GM21717 (cell line): Measurements from ENCODE around the gene IL1A.

Experiments
- ATAC-seq: cut with Tn5 transposase; IDR thresholded peaks from one replicate; pipeline ENCODE4 v1.9.1; 2021; ENCODE audit warnings: mild to moderate bottlenecking, moderate library complexity; ENCODE audit not compliant: unreplicated experiment

Gene IL1A

DNA sequence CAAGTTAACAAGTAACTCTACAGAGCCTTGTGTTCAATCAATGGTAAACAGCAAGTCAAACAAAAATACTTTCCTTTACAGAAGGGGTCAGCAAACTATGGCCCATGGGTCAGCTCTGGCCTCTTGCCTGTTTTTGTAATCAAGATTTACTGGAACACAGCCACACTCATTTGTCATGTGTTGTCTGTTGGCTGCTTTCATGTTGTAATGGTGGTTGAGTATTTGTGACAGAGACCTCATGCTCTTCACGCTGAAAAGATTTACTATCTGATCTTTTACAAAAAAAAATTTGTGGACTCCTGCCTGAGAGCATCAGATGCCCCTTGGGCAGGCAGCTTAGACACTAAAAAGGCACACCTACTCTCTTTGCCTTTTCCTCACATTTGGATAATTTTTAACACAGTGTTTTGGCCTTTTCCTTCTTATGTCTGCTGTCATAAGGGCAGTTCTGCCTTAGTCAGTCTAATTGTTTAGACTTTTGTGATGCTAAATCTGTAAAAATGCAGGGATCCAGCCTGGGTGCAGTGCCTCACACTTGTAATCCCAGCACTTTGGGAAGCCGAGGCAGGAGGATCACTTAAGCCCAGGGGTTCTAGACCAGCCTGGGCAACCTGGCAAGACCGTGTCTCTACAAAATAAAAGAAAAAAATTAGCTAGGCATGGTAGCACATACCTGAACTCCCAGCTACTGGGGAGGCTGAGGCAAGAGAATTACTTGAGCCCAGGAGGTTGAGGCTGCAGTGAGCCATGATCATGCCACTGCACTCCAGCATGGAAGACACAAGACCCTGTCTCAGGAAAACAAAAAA is 34.0 kb upstream of the IL1A start:
- no peak for ATAC-seq

DNA sequence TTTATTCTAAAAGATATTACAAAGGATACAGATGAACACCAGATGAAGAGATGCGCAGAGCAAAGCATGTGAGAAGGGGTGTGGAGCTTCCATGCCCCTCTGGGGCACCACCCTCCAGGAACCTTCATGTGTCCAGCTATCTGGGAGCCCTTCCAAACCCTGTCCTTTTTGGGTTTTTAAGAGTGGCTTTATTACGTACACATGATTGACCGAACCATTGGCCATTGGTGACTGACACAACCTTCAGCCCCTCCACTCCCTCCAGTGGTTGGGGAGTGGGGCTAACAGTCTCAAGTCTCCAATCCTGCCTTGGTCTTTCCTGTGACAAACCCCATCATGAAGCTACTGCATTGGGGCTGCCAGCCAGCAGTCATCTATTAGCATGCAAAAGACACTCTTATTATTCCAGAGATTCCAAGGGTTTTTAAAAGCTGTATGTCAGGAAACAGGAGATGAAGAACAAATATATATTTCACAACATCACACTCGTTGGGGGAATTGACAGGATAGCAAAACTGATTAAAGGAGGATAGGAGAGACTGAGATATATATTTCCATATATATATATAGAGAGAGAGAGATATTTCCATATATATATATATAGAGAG is 32.9 kb upstream of the IL1A start:
- ATAC-seq = no peak

DNA sequence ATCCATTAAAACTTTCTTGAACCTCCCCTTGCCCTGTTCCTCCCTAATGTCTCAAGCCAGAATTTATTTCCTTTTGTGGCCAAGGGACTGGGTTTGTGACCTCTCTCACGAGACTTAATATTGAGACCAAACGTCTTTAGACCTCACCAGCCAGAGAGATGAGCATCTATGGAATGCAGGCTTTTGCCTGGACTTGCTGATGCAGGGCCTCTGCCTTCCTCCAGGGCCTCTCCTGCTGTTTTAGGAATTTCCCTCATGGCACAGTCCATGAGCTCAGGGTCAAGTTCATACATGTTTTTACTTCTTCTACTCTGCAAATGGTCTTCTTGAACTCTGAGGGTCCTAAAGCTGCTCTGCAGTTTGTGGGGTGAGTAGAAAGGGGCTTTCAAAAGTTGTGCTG is 30.0 kb upstream of the IL1A start:
- ATAC-seq = no peak

DNA sequence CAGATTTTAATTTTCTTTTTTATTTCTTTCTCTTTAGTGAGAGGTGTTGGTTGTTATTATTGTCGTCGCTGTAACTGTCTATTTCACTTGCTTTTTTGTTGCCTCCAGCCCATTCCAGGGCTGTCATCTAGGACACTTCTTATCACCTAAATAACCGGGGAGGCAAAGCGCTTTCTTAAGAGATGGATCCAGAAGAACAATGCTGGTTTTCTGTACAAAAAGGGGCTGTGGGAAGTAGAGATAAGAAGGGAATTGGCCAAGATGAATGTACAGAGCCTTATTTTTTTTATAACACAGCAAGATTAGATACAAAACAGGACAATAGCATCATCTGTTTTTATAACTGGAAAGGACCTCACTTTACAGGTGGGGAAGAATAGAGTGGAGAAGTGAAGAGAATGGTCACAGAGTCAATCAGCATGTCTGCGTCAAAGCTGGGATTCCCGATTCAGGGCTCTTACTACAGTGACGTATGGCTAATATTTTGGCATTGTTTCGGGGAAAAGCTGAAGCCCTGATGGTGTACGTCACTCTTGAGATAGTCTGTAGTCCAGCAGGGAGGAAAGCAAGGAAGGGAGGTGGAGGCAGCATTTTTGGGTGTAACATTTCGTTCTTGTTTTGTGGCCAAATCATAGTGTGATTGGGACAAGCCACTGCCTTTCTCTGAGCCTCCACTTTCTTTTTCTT is 29.1 kb upstream of the IL1A start:
- ATAC-seq = no peak

DNA sequence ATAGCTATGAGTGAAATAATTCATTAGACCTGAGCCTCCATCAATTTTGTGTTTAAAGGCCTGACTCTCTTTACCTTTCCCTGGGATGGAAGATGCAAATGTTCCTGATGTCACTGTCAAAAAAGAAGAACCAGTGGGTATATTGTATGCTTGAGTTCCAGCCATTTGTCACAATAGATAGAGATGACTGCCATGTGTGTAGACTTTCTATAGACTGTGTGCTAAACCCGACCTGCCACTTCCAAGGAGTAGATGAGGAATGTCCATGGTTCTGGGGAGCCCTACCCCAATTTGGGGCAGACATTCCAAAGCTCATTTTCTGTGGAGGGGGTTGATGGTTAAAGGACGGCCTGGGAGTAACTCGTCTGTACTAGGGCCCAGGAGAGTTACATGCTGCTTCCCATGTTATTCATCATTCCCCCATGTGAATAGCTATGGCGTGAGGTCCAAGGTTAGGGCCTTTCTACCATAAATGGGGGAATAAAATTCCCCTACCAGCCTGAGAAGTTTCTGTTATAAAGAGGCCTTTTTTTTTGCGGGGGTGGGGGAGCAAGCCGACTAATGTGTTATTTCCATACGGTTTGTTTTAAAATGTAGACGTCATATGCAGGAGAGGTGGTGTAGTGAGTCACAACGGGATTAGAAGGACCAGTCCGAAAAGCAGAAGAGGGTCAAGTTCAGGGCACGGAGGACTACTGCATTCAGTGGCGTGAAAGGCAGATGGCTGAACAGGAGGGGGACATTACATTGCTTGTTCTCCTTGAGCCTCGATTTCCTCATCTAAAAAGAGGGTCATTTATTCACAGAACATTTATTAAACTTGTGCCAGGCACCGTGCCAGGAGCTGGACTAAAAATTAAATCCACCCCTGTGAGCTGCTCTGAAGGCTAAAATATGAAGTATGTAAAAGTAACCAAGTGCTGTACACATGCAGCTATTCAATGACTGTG is 28.3 kb upstream of the IL1A start:
- ATAC-seq = no peak

DNA sequence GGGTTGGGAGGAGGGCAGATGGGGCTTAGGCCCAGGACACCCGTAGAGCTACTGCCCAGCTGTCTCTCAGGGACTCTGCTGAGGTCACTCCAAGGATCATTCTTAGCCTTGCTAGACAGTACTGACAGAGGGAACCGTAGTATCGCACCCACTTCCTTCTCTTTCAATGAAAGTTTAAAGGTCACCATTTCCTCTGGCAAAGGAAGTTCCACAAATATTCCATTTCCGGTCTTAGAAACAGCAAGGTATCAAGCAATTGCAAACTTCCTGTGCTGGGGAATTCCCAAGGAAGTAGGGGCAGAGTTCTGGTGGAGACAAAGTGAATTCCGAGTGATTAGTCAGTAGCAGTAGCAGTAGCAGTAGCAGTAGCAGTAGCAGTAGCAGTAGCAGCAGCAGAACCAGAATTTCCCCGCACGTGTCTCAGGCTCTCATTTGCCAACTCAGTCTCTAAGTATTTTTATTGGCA is 27.6 kb upstream of the IL1A start:
- ATAC-seq = no peak

DNA sequence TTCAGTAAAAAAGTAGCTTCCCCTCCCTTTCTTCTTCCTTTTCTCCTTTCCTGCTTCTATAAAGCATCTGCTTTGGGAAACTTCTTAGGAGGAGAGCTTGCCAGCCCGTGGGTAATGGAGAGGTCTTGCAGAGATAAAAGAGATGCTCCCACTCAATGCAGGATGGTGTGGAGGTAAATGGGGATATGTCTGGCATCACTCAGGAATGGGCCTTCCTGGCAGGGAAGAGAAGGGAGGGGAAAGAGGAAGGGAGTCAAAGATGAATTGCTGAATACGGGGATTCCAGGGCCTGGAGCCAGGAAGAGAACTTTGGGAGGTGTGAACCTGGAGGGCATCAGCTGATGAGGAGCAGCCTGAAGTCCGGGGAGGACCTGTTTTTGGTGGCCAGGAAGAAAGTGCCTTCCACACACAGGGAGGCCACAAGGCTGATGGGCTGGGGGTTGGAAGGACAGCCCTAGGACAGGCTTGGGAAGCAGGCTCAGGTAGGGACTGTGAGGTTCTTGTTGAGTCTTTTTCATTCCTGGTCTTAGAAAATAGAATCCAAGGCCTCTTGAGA is 27.1 kb upstream of the IL1A start:
- no peak for ATAC-seq

DNA sequence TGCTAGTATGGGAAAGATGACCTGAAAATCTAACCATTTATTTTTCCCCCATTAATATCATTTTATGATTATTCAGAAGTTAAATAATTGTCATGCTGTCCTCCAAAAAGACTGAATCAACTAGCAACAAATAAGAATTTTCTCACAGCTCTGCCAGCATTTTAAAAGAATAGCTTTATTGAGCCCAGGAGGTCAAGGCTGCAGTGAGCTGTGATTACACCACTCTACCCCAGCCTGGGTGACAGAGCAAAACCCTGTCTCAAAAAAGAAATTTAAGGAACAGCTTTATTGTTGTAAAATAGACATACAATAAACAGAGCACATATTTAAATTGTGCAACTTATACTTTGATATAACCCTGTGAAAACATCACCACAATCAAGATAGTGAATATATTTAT is 24.8 kb upstream of the IL1A start:
- ATAC-seq = no peak

DNA sequence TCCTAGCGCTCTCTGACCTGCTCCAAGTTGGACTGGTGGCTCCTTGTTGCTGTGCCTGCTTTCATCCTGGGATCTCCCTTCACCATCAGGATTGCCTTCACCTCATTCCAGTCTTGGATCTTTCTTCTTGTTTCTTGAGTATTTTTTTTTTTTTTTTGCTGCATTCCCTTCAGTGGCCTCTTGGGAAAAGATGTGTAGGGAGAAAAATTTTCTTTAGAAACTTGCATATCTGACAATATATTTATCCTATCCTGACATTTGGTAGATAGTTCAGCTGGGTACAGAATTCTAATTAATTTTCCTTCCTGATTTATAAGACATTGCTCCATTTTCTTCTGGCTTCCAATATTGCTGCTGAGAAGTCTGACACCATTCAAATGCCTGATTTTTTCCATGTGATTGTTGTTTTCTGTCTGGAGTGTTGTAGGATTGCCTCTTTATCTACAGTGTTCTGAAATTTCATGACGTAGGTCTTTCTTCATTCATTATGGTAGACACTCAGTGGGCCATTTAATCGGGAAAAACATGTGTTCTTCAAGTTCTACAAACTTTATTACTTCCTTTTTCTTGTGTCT is 23.0 kb upstream of the IL1A start:
- no peak for ATAC-seq

DNA sequence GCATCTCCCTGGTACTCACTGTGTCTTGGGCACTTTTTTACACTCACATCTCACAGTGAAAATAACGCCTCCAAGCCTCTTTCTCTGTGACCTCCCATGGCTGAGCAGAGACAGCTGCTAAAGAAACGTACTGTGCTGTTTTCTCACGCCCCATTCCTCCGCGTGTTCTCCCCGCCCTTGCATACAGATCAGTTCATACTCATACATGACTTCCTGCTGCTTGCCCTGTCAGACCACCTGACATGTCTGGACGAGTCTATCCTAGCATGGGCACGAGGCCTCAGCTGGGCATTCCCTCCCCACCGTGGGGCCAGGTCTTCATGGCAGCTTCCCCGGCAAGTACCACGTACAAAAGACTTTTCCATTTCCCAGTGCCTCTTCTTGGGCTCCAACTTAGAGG is 21.2 kb upstream of the IL1A start:
- peak; percentile 63 for ATAC-seq

DNA sequence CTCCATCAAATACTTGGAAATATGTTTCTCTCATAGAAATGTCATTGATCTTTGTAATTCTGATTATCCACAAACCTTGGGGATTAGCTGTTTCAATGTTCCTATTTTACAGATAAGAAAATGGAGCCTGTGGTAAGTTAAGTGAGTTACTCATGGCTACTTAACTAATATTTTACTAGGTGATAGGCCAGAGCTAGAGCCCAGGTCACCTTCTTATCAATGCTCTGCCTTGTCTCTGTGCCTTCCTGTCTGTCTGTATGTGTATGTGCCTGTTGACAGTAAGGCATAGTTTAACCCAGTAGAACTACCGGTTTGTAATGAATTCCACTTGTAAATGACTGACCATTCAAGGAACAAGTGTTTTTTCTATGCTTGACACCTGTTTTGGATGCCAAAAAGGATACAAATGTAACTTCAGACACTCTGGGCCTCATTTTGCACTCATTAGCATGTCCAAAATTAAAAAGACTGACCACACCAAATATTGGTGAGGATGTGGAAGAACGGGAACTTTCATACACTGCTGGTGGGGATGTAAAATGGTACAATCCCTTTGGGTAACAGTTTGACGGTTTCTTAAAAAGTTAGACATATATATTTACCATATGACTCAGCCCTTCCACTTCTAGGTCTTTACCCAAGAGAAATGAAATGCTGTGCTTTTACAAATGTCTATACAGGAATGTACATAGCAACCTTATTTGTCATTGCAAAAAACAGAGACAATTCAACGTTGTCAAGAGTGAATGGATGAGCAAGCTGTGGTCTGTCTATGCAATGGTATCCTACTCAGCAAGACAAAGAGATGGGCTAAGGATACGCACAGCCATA is 19.6 kb upstream of the IL1A start:
- ATAC-seq = peak; percentile 39

DNA sequence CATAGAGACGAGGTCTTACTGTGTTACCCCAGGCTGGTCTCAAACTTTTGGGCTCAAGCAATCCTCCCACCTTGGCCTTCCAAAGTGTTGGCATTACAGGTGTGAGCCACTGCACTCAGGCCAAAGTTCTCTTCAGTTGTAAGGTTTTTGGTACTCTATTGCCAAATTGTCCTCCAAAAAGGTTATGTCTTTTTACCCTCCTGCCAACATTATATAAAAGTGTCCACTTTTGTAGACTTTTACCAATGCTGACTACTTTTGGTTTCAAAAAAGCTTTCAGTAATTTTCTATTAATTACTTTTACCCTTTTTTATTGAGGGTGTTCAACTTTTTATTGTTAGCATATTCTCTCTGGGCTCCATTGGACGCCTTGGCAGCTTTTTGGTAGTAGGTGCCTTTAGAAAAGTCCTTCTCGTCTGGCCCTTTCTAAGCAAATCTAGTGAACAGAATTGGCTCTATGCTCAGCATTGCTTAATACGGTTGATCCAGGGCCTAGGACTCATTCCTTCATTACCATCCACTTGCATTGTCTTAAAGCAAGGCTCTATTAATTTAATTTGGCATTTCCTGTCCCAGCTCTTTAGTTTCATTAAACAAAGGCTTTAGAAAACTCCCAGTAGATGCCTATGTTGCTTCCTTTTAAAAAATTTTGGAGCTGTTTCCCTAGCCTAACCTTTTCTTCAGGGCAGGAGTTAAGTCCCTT is 16.7 kb upstream of the IL1A start:
- ATAC-seq = no peak

DNA sequence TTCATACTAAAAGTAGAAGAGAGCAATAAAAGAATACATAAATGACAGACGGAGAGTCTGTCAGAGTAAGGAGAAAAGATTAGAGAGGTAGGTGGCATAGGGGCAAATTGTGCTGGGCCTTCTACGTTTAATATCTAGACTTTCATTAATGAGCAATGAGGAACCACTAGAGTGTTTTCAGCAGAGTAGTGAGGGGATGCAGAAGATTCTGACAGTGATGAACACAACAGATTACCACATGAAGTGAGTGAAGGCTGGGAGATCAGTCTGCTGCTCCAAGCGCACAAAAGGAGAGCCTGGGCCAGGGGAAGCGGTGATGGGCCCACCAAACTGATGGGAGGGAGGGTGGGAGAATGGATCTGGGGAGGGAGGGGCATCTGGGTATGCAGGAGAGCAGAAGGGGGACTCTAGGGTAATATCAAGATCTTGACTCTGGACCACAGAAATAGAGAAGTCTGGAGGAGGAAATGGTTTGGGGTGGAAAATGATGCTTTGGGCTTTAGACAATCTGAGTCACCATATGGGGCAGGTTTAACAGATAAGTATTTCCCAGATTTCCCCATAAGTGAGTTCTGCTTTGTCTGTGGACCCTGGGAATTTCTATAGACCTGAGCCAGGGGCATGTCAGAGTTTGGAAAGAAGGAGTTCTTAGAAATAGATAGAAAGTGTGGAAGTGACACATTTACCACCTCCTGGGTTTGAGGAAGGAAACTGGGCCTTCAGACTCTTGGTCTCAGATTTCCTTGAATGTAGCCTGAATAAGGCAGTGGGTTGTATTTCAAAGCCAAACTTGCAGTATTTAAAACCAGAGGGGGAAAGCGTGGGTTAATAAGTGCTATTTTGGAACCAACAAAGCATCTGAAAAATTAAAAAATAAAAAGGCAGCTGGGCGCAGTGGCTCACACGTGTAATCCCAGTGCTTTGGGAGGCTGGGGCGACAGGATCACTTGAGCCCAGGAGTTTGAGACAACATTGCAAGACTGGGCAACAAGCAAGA is 15.0 kb upstream of the IL1A start:
- ATAC-seq = no peak

DNA sequence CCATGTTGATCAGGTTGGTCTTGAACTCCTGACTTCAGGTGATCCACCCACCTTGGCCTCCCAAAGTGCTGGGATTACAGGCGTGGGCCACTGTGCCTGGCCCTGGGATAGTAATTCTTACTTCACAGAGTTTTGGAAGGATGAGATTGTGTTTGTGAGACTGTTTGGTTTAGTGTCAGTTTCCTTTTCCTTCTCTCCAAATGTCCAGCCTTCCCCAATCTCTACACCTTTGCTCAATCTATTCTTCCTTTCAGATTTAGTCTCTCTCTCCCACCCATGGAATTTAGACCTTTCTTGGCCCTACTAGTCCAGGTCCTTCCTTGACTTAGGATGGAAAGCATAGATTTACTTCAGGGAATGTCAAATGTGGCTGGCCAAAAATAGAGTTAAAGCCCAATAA is 12.2 kb upstream of the IL1A start:
- ATAC-seq = no peak

DNA sequence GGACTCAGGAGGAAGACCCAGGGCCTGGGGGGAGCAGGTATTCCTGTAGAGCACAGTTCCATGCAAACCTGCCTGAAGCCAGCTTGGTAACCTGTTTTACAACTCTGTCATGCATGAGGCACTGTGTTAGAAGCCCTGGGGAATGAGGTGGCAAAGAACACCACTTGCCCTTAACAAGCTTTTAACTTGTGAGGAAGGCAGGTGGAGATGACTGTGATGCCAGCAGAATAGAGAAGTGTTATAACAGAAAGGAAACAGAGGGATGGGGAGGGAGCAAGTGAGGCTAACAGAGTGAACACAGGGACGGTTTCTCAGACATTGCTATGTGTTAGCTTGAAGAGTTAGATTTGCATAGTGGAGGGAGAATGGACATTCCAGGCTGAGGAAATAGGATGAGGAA is 11.5 kb upstream of the IL1A start:
- no peak for ATAC-seq

DNA sequence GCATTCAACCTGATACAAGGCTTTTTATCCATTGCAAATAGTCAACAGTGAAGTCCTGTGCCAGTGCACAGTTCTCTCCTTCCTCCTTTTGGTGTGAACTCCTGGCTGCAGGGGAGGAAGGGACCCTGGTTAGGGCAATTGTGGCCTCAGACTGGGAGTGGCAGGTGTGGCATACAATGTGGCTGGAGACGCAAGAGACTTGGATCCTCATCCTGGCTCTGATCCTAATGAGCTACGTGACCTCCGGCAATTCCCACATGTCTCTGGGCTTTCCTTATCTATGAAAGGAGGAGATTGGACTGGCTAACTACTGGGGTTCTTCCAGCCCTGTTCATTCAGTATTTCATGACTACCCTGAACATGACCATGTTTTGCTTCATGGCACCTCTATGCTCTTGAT is 10.5 kb upstream of the IL1A start:
- no peak for ATAC-seq

DNA sequence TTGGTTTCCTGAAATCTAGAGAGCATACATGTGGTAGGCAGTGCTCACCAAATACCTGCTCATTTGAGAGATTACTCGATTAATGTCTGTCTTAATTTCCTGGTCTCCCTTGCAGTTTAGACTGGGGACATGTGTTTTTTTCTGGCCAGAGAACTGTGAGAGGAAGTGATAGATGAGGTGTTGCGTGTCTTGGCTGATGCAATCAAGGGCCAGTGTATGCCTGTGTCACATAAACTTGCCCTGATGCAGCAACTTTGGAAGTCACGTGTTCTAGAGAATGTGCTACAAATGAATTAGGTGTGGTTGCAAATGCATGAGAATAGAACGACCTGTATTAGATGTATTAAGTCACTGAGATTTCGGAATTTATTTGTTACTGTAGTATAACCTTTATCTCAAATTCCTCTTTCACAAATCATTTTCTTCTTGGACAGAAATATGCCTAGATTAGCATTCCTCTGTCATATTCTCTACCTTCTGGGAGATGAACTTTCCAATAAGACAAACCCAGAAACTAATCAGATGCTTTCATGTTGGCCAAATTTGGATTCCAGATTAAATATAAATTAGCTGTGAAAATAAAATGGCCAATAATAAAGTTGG is 9.9 kb upstream of the IL1A start:
- ATAC-seq = peak; percentile 67
